ENCODE results near the gene RNASE11.
"Not testable (repeated sequence)": the region's sequence is repeated elsewhere in the genome, so short reads cannot be mapped to it uniquely, and the experiment has no call there.

RNASE11 gene

GRCh38 chr14:20587489-20588154, at the start of gene RNASE11:
TSS of gene RNASE11 (minus strand) at chr14:20588001.
- no peak for DNase-seq (ENCODE audit: low read depth)

GRCh38 chr14:20632831-20633691, 45.3 kb upstream of the RNASE11 start:
- DNase-seq (ENCODE audit: low read depth): no peak

- DNase-seq (ENCODE audit: low read depth): no peak
These were observed 44.6 kb upstream of the RNASE11 start for GRCh38 chr14:20632448-20632830.

- no peak for DNase-seq (ENCODE audit: low read depth)
These were observed 44.1 kb upstream of the RNASE11 start for GRCh38 chr14:20631880-20632389.

- peak; percentile 22 for DNase-seq (ENCODE audit: low read depth)
These were observed 43.5 kb upstream of the RNASE11 start for GRCh38 chr14:20631023-20631879.

GRCh38 chr14:20630340-20631022, 42.7 kb upstream of the RNASE11 start:
- no peak for DNase-seq (ENCODE audit: low read depth)

GRCh38 chr14:20628063-20628854, 40.5 kb upstream of the RNASE11 start:
- DNase-seq (ENCODE audit: low read depth): no peak

GRCh38 chr14:20627346-20628027, 39.7 kb upstream of the RNASE11 start:
- no peak for DNase-seq (ENCODE audit: low read depth)

- DNase-seq (ENCODE audit: low read depth): no peak
These were observed 38.5 kb upstream of the RNASE11 start for GRCh38 chr14:20626274-20626673.

GRCh38 chr14:20624495-20625070, 36.8 kb upstream of the RNASE11 start:
- peak; percentile 19 for DNase-seq (ENCODE audit: low read depth)

GRCh38 chr14:20623798-20624197, 36.0 kb upstream of the RNASE11 start:
- DNase-seq (ENCODE audit: low read depth): no peak

- DNase-seq (ENCODE audit: low read depth): no peak
These were observed 35.1 kb upstream of the RNASE11 start for GRCh38 chr14:20622816-20623291.

GRCh38 chr14:20620798-20621478, 33.1 kb upstream of the RNASE11 start:
- no peak for DNase-seq (ENCODE audit: low read depth)

- not testable (repeated sequence) for DNase-seq (ENCODE audit: low read depth)
These were observed 31.9 kb upstream of the RNASE11 start for GRCh38 chr14:20619688-20620087.

GRCh38 chr14:20618271-20618749, 30.5 kb upstream of the RNASE11 start:
- DNase-seq (ENCODE audit: low read depth): no peak

GRCh38 chr14:20617138-20618003, 29.6 kb upstream of the RNASE11 start:
- no peak for DNase-seq (ENCODE audit: low read depth)

GRCh38 chr14:20615996-20616395, 28.2 kb upstream of the RNASE11 start:
- no peak for DNase-seq (ENCODE audit: low read depth)
